ENCODE results near the gene GALNT17. TPM values are rescaled to one million over a fixed set of nuclear protein-coding genes. Genes with fewer than 3 reads are reported as not detected.
A peak's percentile ranks its signal among the peaks of the same experiment; 100 is the strongest.

The GALNT17 gene
- total RNA-seq, 3 donors from 2014 or later: 1.2 to 9.9 (median 3.3) TPM

GRCh38 chr7:71301167-71301566 is 169.2 kb downstream of the GALNT17 start:
- Histone ChIP-seq H3K27me3 (no peaks in the 10 kb centered on the region), H3K4me3 (no peak overlapping the region), H3K4me1 (no peaks in the 10 kb centered on the region), H3K9me3 (no peaks in the 10 kb centered on the region), H3K27ac (no peak overlapping the region), H3K36me3 (no peaks in the 10 kb centered on the region)
- no peak for DNase-seq (ENCODE audit: low spot score in 2 of 2)
- TF ChIP-seq POLR2A (IDR thresholded peaks at IDR 0.05): no peak
- TF ChIP-seq, protein P1, sequence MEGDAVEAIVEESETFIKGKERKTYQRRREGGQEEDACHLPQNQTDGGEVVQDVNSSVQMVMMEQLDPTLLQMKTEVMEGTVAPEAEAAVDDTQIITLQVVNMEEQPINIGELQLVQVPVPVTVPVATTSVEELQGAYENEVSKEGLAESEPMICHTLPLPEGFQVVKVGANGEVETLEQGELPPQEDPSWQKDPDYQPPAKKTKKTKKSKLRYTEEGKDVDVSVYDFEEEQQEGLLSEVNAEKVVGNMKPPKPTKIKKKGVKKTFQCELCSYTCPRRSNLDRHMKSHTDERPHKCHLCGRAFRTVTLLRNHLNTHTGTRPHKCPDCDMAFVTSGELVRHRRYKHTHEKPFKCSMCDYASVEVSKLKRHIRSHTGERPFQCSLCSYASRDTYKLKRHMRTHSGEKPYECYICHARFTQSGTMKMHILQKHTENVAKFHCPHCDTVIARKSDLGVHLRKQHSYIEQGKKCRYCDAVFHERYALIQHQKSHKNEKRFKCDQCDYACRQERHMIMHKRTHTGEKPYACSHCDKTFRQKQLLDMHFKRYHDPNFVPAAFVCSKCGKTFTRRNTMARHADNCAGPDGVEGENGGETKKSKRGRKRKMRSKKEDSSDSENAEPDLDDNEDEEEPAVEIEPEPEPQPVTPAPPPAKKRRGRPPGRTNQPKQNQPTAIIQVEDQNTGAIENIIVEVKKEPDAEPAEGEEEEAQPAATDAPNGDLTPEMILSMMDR (IDR thresholded peaks at IDR 0.05): no peak
- TF ChIP-seq POLR2AphosphoS5 (IDR thresholded peaks at IDR 0.05): no peak
- intact Hi-C loops (cut with DNase I; ENCODE audit: low total_unique reads): no loop called here

- intact Hi-C loops (cut with DNase I; ENCODE audit: low total_unique reads): no loop called here
- no peaks in the 10 kb centered on the region for H3K9me3 ChIP-seq
- no peak overlapping the region for H3K27ac ChIP-seq
- H3K36me3 ChIP-seq: no peaks in the 10 kb centered on the region
- DNase-seq (ENCODE audit: low spot score in 2 of 2): no peak
- H3K4me3 ChIP-seq: no peak overlapping the region
- H3K27me3 ChIP-seq: no peaks in the 10 kb centered on the region
- TF ChIP-seq POLR2A (IDR thresholded peaks at IDR 0.05): no peak
- TF ChIP-seq POLR2AphosphoS5 (IDR thresholded peaks at IDR 0.05): no peak
- H3K4me1 ChIP-seq: no peaks in the 10 kb centered on the region
Measured at GRCh38 chr7:71303566-71303965, 171.6 kb downstream of the GALNT17 start.

DNA sequence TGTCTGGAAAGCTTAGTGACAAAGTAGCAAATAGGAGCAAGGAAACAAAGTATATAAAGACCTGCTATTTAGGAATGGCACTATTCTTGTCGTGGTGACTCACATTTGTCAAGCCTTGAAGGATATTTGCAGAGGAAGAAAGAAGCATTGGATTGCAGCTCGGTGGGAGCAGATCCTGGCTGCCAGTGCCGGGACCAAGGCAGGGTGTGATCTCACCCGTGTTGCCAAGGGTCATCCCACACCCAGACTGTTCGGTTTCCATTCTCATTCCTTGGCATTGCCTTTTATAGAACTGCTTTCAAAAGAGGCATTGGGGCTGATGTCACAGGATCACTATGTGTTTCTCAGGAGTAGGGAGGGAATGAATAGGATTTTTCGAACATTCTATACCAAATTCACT is 176.2 kb downstream of the GALNT17 start:
- TF ChIP-seq POLR2A (IDR thresholded peaks at IDR 0.05) (no peak), POLR2AphosphoS5 (IDR thresholded peaks at IDR 0.05) (no peak)
- TF ChIP-seq, protein P1 (IDR thresholded peaks at IDR 0.05): no peak
- H3K27me3 ChIP-seq: no peaks in the 10 kb centered on the region
- intact Hi-C loops (cut with DNase I; ENCODE audit: low total_unique reads): no loop called here
- H3K4me3 ChIP-seq: no peak overlapping the region
- DNase-seq (ENCODE audit: low spot score in 2 of 2): peak in 1 of 2 donors; percentile 28
- no peaks in the 10 kb centered on the region for H3K4me1 ChIP-seq
- peak overlapping the region in 1 of 2 donors; percentile 12 for H3K27ac ChIP-seq
- H3K36me3 ChIP-seq: no peaks in the 10 kb centered on the region
- H3K9me3 ChIP-seq: peaks cover 0 to 6% of the 10 kb centered on the region in 2 donors

GRCh38 chr7:71311576-71311975 is 179.6 kb downstream of the GALNT17 start:
- no peak overlapping the region for H3K27ac ChIP-seq
- no peaks in the 10 kb centered on the region for H3K27me3 ChIP-seq
- no peak overlapping the region for H3K4me3 ChIP-seq
- no peak for DNase-seq (ENCODE audit: low spot score in 2 of 2)
- peaks cover 0 to 6% of the 10 kb centered on the region in 2 donors for H3K9me3 ChIP-seq
- H3K4me1 ChIP-seq: no peaks in the 10 kb centered on the region
- TF ChIP-seq, protein P1 (IDR thresholded peaks at IDR 0.05): no peak
- no peak for TF ChIP-seq POLR2A (IDR thresholded peaks at IDR 0.05)
- no peak for TF ChIP-seq POLR2AphosphoS5 (IDR thresholded peaks at IDR 0.05)
- intact Hi-C loops (cut with DNase I; ENCODE audit: low total_unique reads): no loop called here
- no peaks in the 10 kb centered on the region for H3K36me3 ChIP-seq

DNA sequence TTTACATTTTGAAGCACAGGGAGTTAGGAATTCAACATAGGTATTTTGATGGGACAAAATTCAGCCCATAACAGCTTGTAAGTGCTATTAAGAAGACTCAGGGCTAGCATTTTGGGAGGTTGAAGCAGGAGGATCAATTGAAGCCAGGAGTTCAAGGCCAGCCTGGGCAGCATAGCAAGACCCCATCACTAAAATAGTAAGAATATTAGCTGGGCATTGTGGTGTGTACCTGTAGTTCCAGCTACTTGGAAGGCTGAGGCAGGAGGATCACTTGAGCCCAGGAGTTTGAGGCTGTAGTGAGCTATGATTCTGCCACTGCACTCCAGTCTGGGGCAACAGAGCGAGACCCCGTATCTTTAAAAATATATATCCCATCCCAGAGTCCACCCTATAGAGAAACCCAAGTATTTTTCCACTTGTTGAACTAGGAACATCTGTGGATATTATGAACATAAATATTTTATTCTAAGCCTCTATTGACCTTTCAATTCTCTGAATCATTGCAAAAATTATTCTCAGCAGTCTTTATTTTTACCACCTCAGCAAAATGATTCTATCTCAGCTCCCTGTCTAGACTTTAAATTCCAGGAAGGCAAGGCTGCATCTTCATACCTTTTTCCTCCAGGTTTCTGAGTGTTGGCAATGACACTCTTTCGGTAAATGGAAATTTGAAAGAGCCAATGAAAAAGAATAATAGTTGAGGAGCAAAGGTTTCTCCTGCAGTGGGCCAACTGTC is 181.0 kb downstream of the GALNT17 start:
- Histone ChIP-seq H3K36me3 (no peaks in the 10 kb centered on the region), H3K27me3 (no peaks in the 10 kb centered on the region), H3K4me1 (no peaks in the 10 kb centered on the region), H3K27ac (no peak overlapping the region), H3K4me3 (no peak overlapping the region), H3K9me3 (peaks cover 0 to 6% of the 10 kb centered on the region in 2 donors)
- no peak for DNase-seq (ENCODE audit: low spot score in 2 of 2)
- intact Hi-C loops (cut with DNase I; ENCODE audit: low total_unique reads): no loop called here
- TF ChIP-seq POLR2A (IDR thresholded peaks at IDR 0.05) (no peak), POLR2AphosphoS5 (IDR thresholded peaks at IDR 0.05) (no peak)
- TF ChIP-seq, protein P1 (IDR thresholded peaks at IDR 0.05): no peak

Data from breast epithelium (tissue), 4 donors.